Measurements from ENCODE around the gene MYCBP2. TPM values are rescaled to one million over a fixed set of nuclear protein-coding genes. Genes with fewer than 3 reads are reported as not detected.

The MYCBP2 gene
- total RNA-seq, 4 donors from 2014 or later, result 69.7 to 133 (median 116) TPM

- intact Hi-C loops (cut with DNase I; ENCODE audit: low total_unique reads), result no loop called here
- no peaks in the 10 kb centered on the region for H3K9me3 ChIP-seq
- H3K36me3 ChIP-seq, result no peaks in the 10 kb centered on the region
- no peak overlapping the region for H3K27ac ChIP-seq
- H3K27me3 ChIP-seq, result no peaks in the 10 kb centered on the region
- TF ChIP-seq POLR2A (IDR thresholded peaks at IDR 0.05), result no peak
- TF ChIP-seq CTCF (IDR thresholded peaks at IDR 0.05), result no peak
- DNase-seq, result no peak
- no peak overlapping the region for H3K4me3 ChIP-seq
- H3K4me1 ChIP-seq, result no peaks in the 10 kb centered on the region
Observed at GRCh38 chr13:77056886-77057285, 270.0 kb downstream of the MYCBP2 start.

GRCh38 chr13:77056382-77056781 is 270.5 kb downstream of the MYCBP2 start:
- Histone ChIP-seq H3K27me3 (no peaks in the 10 kb centered on the region), H3K4me3 (no peak overlapping the region), H3K27ac (no peak overlapping the region), H3K36me3 (no peaks in the 10 kb centered on the region), H3K9me3 (no peaks in the 10 kb centered on the region), H3K4me1 (no peaks in the 10 kb centered on the region)
- intact Hi-C loops (cut with DNase I; ENCODE audit: low total_unique reads), result no loop called here
- DNase-seq, result no peak
- TF ChIP-seq CTCF (IDR thresholded peaks at IDR 0.05) (no peak), POLR2A (IDR thresholded peaks at IDR 0.05) (no peak)

GRCh38 chr13:77055158-77055557 is 271.7 kb downstream of the MYCBP2 start:
- Histone ChIP-seq H3K4me1 (no peaks in the 10 kb centered on the region), H3K9me3 (no peaks in the 10 kb centered on the region), H3K27ac (no peak overlapping the region), H3K4me3 (no peak overlapping the region), H3K27me3 (no peaks in the 10 kb centered on the region), H3K36me3 (no peaks in the 10 kb centered on the region)
- no peak for TF ChIP-seq POLR2A (IDR thresholded peaks at IDR 0.05)
- TF ChIP-seq CTCF (IDR thresholded peaks at IDR 0.05), result no peak
- no peak for DNase-seq
- intact Hi-C loops (cut with DNase I; ENCODE audit: low total_unique reads), result no loop called here

GRCh38 chr13:77053192-77053591 is 273.7 kb downstream of the MYCBP2 start:
- H3K4me1 ChIP-seq, result no peaks in the 10 kb centered on the region
- no peaks in the 10 kb centered on the region for H3K27me3 ChIP-seq
- TF ChIP-seq CTCF (IDR thresholded peaks at IDR 0.05) (no peak), POLR2A (IDR thresholded peaks at IDR 0.05) (no peak)
- no peak for DNase-seq
- no peak overlapping the region for H3K27ac ChIP-seq
- H3K36me3 ChIP-seq, result no peaks in the 10 kb centered on the region
- H3K9me3 ChIP-seq, result no peaks in the 10 kb centered on the region
- H3K4me3 ChIP-seq, result no peak overlapping the region
- intact Hi-C loops (cut with DNase I; ENCODE audit: low total_unique reads), result no loop called here

GRCh38 chr13:77048681-77049080 is 278.2 kb downstream of the MYCBP2 start:
- Histone ChIP-seq H3K27me3 (no peaks in the 10 kb centered on the region), H3K4me3 (no peak overlapping the region), H3K9me3 (no peaks in the 10 kb centered on the region), H3K27ac (no peak overlapping the region), H3K36me3 (no peaks in the 10 kb centered on the region), H3K4me1 (no peaks in the 10 kb centered on the region)
- intact Hi-C loops (cut with DNase I; ENCODE audit: low total_unique reads), result no loop called here
- DNase-seq, result no peak
- no peak for TF ChIP-seq POLR2A (IDR thresholded peaks at IDR 0.05)
- TF ChIP-seq CTCF (IDR thresholded peaks at IDR 0.05), result no peak
